Smooth muscle cell of the umbilical artery (primary cell): ENCODE measurements around the gene SOAT2. TPM values are rescaled to one million over a fixed set of nuclear protein-coding genes. Genes with fewer than 3 reads are reported as not detected.

ENCODE experiments used
- total RNA-seq: library from RNA; depleted of rRNA; stranded (reverse); fragments of >200 nt; gene quantifications from 2 replicates; pipeline ENCODE4 v1.2.3, GENCODE V29; 2014

SOAT2 gene, protein sequence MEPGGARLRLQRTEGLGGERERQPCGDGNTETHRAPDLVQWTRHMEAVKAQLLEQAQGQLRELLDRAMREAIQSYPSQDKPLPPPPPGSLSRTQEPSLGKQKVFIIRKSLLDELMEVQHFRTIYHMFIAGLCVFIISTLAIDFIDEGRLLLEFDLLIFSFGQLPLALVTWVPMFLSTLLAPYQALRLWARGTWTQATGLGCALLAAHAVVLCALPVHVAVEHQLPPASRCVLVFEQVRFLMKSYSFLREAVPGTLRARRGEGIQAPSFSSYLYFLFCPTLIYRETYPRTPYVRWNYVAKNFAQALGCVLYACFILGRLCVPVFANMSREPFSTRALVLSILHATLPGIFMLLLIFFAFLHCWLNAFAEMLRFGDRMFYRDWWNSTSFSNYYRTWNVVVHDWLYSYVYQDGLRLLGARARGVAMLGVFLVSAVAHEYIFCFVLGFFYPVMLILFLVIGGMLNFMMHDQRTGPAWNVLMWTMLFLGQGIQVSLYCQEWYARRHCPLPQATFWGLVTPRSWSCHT
- not detected in 2 replicates for total RNA-seq

GRCh38 chr12:53102883-53103807 is at the start of gene SOAT2:
Gene SOAT2, plus strand, starts transcription at chr12:53103486. Its CDS starts 92 bp downstream, at chr12:53103578.

DNA sequence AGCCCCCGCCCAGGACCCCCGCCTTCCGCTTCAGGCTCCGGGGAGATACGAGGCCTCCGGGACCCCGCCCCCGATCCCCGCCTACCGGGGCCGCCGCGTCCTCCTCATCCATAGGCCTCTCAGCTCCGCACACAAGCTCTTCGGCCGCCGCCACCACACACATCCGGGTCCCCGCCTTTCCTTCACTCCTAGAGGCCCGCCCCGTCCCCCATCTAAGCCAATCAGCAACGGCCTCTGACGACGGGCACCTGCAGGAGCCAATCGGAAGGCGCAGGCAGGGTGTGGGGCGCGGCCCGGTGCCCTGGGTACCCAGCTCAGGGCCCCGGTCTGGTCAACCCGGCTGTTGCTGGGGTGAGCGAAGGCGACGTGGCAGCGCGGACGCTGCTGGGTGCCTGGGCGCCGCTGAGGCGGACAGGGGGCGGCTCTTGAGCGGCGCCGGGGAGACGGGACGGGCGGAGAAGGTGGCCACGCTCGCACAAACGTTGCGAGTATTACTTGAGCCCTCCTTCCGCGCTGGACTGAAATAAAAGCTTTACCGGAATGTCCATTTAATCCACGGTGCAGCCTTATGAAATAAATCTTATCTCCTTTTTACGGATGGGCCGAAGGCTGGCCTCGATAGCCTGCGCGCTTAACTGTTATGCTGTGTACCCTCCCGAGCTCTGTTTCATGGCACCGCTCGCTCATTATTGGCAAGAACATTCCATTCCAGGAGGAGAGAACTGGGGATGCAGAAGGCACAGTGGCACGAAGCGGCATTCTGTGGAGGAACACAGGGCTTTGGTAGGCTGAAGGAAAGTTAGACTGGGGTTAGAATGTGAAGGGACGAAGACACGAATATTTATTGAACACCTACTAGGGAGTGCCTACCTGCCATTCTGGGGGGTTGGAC is 23.8 kb upstream of the SOAT2 start, which contains the start of gene SPRYD3:
SPRYD3 (minus strand) TSS at position 165 of the 892 bp plus-strand sequence; CDS start at position 108, 57 bp downstream.

GRCh38 chr12:53097564-53098353 is 5.5 kb upstream of the SOAT2 start, which contains the start of gene IGFBP6:
Gene IGFBP6, plus strand, starts transcription at chr12:53097667. Its CDS starts 51 bp downstream, at chr12:53097718.

Other genes with a start within 250 kb of the SOAT2 start
- gene KRT8, start 198.4 kb upstream of the SOAT2 start, total RNA-seq: 226 and 547 TPM in 2 replicates
- gene KRT18, start 154.4 kb upstream of the SOAT2 start, total RNA-seq: 325 and 738 TPM in 2 replicates
- gene EIF4B, start 97.0 kb upstream of the SOAT2 start, total RNA-seq: 1,104 and 1,171 TPM in 2 replicates
- gene TNS2, start 53.4 kb upstream of the SOAT2 start, total RNA-seq: 6.9 and 7.4 TPM in 2 replicates
- gene SPRYD3, start 24.1 kb upstream of the SOAT2 start, total RNA-seq: 24.9 and 25.1 TPM in 2 replicates
- 202 and 245 TPM in 2 replicates for gene IGFBP6, start 5.8 kb upstream of the SOAT2 start, total RNA-seq
- 11.6 and 14.8 TPM in 2 replicates for gene ZNF740, start 77.2 kb downstream of the SOAT2 start, total RNA-seq
- gene CSAD, start 77.4 kb downstream of the SOAT2 start, total RNA-seq: 8.3 and 14.5 TPM in 2 replicates
- 0.30 and 0.42 TPM in 2 replicates for gene ITGB7, start 103.8 kb downstream of the SOAT2 start, total RNA-seq
- 17.8 and 33.3 TPM in 2 replicates for gene RARG, start 128.7 kb downstream of the SOAT2 start, total RNA-seq
- 0.59 and 5.3 TPM in 2 replicates for gene ESPL1, start 164.8 kb downstream of the SOAT2 start, total RNA-seq
- gene PFDN5, start 192.1 kb downstream of the SOAT2 start, total RNA-seq: 189 and 681 TPM in 2 replicates
- 27.6 and 31.7 TPM in 2 replicates for gene MYG1, start 196.2 kb downstream of the SOAT2 start, total RNA-seq
- 39.8 and 43.9 TPM in 2 replicates for gene AAAS, start 218.1 kb downstream of the SOAT2 start, total RNA-seq
- not detected in 2 replicates for gene SP7, start 232.9 kb downstream of the SOAT2 start, total RNA-seq